Stromal cell of bone marrow (primary cell): ENCODE results near the gene GGCX.

Source experiments
- DNase-seq: peaks from one replicate; pipeline ENCODE4 v3.0.0-alpha.2; 2012; ENCODE audit warnings: low read depth

Gene GGCX

DNA sequence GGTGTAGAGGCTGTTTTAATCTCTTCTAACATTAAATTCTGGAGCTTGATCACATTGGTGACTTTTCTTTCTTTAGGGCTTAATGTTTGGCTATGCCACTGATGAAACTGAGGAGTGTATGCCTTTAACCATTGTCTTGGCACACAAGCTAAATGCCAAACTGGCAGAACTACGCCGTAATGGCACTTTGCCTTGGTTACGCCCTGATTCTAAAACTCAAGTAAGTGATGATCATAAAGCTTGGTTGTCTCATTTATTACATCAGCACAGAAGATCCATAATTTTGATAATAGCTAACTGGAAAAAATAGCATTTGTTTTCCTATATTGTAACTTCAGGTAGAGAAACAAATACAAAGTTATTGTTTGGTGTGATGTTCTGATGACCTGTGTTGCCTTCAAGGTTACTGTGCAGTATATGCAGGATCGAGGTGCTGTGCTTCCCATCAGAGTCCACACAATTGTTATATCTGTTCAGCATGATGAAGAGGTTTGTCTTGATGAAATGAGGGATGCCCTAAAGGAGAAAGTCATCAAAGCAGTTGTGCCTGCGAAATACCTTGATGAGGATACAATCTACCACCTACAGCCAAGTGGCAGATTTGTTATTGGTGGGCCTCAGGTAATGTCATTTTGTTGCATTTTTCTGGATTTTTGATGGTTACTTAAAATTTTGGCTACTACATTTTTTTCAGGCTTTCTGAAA is 19.4 kb downstream of the GGCX start:
- DNase-seq = no peak

DNA sequence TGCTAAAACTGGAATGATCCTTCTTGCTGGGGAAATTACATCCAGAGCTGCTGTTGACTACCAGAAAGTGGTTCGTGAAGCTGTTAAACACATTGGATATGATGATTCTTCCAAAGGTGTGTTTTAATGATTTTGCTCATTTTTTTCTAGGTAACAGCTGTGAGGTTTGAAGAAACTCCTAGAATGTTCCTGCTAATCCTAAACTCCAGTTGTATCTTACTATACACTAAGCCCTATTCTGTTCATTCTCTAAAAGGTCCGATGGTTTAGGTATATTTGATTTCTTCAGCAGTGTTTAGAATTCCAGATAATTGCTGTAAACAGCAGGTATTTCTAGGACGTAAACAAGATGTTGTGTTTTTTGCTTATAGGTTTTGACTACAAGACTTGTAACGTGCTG is 20.0 kb downstream of the GGCX start:
- DNase-seq = no peak

DNA sequence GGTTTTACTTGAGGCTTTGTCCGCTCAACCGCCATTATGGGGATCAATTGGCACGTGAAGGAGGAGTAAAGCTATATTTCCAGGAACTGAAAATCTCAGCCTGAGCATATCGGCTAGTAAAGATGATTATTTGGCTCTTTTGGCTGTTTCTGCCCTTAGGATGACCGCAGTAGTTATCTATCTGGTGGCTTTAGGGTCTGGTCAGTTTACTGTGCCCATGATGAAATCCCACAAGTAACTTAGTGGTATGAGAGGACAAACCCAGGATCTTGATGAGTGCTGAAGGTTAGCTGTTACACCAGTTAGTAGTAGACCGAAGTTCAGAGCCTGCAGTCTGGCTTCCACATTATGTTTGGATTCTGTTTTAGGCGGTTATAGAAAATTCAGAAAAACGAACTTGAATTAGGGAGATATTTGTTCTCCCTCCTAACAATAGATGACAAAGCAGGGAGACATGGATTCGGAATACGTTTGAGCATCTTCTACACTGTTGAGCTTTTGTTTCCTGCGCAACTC is 21.1 kb downstream of the GGCX start:
- DNase-seq = no peak

DNA sequence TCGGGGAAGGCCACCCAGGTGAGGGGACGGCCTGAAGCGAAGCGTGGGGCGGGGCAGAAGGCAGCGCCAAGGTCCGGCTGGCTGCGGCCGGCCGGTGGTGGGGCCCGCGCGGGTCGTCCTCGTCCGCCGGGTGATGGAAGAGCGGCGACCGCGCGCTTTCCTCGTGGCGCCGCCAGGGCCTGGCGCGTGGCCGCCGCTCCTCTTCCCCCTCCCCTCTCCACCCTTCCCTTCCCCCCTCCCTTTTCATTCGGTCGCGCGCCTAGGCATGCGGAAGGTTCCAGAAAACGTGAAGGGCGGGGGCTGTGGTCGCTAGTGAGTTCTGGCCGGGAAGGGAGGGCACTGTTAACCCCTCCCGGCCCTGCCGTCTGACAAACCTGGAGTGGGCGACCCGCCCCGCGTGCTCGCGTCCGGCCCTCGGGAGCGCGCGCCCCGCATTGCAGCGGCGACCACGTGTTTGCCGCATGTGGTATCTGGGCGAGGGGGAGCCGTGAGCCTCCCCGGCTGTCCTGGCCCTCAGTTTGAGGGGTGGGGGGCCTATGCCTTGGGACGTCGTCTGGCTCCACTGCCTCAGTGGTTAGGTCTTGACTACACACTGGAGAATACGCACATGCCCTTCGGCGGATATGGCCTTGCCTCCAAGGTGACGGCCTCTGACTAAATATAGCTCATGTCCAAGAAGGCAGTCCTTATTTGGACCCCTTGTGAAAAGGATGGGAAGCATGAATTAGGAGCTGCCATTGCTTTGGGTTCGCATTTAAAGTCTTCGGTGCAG is 21.7 kb downstream of the GGCX start:
- DNase-seq = peak; percentile 46

DNA sequence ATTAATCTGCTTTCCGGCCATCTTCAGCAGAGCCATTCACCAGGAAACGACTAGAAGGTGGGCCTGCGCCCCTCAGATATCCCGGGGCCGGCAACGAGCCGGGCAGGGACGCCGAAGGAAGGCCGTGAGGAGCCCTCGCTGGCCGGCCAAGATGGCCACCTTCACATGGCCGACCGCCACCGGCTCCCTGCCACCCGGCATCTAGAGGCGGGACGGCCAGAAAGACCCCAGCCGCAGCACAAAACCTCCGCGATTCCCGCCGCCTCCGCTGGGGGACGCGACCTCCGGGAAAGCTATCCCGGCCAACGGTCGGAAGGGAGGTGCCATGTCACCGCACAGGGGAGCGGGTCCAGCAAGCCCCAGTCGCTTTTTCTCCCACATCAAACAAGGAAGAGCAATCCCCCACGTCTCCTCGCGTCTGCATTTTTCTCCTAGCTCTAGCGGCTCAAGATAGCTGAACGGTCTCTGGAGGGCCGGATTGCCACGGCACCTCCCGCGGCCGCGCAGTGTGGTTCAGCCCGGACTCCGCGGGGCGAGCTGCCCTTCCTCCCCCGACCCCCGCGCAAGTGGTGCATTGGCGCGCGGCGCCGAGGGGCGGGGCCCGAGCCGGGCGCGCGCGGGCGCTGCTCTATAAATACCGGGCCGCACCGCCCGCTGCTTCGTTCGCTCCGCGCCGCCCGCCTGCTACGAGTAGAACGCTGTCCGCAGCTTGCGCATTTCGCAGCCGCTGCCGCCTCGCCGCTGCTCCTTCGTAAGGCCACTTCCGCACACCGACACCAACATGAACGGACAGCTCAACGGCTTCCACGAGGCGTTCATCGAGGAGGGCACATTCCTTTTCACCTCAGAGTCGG is 22.6 kb downstream of the GGCX start, which contains the start of gene MAT2A:
TSS of gene MAT2A (plus strand) at position 662 of the 854 bp plus-strand sequence. CDS start at position 782, 120 bp downstream.
- DNase-seq = peak; percentile 76

DNA sequence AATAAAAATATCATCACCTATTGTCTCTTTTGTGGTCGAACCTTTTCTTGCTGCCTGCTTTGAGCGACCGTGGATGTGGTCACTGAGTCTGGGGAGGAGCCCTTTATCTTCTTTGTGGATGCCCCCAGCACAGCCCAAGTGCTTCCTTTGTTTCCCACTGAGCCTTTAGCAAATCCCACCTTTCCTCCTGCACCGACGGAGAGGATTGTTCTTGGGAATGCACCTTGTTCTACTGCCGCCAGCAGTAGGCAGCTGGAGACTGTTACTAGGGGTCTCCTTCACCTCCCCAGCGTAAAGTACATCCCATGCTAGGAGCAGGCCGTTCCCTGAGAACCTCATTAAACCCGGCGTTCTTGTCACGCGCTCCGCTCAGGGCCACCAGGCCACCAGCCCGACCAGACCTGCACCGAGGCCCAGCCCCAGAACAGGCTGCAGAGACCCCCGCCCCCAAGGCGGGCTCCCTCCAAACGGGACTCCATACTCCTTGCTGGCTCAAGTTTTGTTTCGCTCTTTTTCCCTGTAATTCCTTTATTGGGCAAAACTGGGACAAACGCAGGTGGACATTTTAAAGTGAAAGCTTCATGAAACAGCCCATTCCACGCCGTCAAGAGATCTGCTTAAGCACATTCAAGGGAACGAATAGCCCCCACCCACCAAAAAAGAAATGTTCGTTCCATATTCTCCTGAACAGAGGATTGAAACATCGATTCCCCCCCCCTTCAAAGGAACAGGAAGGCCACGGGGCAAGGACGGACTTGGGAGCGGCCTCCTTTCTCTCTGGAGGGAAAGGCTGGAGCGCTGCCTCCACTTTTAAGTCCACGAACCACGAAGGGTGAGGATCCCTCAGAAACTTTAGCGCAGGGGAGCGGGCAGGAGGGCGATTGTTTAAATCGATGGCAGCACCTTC is 23.4 kb downstream of the GGCX start:
- no peak for DNase-seq

DNA sequence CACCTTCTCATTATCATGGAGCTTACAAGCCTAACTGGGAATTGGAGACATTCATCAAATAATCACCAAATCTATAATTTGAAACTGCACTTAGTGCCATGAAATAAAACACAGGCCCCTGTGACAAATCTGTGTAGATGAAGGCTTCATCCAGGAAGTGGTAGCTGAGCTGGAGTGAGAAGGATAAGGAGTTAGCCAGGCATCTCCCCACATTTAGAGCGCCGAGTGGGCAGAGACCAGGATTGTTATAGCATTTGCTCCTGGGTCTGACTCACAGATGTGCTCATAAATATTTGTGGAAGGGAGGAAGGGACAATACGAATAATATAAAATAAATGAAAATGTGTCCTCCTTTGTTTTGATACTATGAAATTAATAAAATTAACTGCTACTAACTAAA is 24.8 kb downstream of the GGCX start:
- DNase-seq = peak; percentile 68

DNA sequence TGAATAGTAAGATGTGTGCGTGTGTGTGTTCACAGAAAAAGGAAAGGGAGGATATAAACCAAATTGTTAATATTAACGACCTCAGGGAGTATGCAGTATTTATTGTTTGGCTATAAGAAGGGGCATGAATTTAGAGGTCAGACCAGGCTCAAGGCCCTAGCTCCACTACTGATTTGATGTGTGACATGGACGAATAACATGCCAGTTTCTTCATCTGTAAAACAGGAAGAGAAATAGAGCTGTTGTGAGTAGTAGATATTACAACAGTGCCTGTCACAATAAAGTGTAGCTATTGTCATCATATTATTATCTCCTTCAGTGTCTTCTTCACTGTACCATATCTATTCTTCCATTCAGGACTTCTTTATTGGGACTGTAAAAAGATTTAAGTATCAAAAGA is 26.4 kb downstream of the GGCX start:
- DNase-seq = no peak

DNA sequence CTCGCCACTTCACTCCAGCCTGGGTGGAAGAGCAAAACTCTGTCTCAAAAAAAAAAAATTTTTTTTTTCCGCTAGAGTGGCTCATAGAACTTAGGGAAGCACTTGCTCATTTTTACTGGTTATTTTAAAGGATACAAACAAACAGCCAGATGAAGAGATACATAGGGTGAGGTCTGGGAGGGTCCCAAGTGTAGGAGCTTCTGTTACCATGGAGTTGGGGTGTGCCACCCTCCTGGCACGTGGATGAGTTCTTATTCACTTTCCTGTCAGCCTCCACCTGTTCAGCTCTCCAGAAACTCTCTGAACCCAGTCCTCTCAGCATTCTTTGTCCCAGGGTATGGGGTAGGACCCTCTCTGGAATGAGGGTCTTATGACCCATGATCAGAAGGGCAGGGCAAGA is 27.2 kb downstream of the GGCX start:
- no peak for DNase-seq

DNA sequence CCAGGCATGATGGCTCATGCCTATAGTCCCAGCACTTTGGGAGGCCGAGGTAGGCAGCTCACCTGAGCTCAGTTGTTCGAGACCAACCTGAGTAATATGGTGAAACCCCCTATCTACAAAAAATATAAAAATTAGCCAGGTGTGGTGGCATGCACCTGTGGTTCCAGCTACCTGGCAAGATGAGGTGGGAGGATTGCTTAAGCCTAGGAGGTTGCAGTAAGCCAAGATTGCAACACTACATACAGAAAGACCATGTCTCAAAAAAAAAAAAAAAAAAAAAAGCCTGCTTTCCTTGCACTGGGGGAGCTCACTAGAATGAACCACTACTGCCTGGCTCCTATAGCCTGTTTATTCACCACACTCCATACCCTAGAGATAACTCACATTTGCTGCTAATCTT is 29.7 kb downstream of the GGCX start:
- DNase-seq = no peak

DNA sequence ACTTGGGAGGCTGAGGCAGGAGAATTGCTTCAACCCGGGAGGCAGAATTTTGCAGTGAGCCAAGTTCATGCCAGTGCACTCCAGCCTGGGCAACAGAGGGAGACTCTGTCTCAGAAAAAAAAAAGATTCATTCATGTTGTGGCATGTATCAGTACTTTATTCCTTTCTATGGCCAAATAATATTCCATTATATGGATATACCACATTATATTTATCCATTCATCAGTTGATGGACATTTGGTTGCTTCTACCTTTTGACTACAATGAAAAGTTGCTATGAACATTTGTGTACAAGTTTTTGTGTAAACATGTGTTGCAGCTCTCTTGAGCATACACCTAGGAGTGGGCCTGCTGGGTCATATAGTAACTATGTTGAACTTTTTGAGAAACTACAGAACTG is 31.5 kb downstream of the GGCX start:
- DNase-seq = no peak

DNA sequence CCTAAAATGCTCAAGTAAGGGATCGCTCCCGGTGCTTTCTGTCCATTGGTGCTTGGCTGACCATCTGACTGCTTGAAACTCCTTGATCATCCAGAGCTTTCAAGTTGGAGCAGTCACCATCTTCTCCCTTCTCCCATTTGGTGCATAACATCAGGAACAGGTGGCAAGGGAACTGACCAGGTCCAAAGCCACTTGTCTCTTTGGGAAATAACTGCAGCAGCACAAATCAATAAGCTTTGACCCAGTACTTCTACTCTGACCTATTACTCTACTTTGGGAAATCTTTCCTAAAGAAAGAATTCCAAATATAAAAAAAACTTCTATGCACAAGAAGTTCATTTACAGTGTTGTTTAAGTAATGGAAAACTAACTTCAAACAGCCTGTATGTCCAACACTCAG is 32.9 kb downstream of the GGCX start:
- no peak for DNase-seq

DNA sequence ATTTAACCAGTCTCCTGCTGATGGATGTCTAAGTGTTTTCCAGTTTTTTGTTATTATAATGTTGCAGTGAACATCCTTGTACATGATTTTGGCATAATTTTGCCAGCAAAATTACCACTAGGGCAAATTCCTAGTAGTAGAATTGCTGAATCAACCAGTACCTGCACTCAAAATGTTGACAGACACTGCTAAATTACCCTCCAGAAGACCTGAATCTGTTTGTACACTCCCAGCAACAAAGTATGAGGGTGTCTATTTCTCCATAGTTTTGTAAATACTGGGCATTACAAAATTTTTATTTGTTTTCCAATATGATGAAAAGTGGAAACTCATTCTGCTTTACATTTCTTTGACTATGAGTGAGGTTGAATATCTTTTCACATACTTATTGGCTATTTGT is 33.5 kb downstream of the GGCX start:
- no peak for DNase-seq

DNA sequence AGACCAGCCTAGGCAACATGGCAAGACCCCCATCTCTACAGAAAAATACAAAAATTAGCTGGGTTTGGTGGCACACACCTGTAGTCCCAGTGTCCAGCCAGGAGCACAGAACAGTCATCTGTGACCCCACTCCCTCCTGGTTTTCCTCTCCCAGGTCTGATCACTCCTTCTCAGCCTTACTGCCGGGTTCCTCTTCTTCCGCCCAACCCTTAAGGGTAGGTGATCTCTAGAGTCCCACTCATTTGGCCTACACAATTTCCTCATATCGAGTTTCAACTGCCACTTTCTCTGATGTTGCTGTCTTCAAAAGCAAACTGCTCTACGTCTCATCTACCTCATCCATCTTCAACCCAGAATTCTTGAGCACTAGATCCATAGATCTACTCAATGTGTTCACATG is 35.7 kb downstream of the GGCX start:
- DNase-seq = no peak

DNA sequence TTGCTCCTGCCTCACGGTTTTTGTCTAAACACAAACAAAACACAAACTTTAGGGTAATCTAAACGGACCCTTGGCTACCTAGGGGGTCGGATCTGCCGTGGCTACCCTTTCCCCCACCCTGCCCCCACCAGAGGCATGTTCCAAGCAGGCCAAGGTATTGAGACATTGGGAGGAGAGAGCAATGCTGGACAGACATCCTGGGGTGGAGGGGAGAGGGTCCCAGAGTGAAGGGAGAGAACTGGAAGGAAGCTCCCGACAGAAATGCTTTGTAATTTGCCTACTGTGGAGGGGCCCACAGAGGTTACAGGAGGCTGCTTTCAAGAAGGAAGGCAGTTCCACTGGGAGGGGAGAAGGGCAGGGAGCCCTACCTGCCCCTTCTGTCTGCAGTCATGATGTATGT is 36.3 kb downstream of the GGCX start:
- DNase-seq = no peak

DNA sequence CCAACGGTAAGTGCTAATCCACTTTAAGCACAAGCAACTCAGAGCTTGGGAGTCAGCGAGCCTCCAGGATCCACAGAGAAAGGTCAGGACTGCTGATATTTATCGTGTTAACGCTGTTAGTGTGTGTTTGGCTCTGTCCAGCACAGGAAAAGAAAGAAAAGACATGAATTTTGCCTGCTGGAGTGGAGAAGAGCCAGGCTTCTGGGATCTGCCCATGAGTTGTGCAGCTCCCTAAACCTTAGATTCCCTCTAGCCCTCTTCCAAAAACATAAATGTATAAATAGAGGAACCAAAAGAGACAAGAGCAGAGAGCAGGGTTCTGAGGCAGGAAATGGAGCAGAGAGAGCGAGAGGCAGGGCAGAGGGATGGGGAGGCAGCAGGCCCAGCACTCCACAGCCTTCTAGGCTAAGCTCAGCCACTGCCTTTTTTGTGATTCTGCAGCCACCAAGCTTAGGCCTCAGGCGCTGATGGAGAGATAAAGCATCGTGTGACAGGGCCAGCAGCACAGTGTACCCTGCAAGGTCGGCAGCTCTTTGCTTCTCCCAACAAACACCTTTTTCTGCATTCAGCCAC is 36.9 kb downstream of the GGCX start:
- peak; percentile 29 for DNase-seq

DNA sequence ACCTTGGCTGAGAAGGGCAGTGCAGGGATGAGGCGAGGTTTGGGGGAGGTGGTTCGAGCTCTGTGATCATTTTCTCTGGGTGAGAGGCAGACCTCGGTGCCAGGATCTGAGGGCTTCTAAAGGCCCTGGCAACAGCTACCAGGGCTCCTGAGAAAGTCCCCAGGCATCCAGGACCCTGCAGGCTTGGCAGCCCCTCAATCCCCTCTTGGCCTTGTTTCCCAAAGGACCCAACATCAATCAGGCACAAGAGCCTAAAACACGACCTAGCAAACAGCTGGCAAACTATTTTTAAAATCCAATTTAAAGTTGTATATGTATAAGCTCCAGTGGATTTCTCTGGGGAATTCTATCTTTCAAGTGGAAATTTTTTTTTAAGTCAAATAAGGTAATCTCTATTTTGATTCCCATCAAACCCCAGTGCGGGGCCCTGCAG is 37.4 kb downstream of the GGCX start:
- DNase-seq = no peak

DNA sequence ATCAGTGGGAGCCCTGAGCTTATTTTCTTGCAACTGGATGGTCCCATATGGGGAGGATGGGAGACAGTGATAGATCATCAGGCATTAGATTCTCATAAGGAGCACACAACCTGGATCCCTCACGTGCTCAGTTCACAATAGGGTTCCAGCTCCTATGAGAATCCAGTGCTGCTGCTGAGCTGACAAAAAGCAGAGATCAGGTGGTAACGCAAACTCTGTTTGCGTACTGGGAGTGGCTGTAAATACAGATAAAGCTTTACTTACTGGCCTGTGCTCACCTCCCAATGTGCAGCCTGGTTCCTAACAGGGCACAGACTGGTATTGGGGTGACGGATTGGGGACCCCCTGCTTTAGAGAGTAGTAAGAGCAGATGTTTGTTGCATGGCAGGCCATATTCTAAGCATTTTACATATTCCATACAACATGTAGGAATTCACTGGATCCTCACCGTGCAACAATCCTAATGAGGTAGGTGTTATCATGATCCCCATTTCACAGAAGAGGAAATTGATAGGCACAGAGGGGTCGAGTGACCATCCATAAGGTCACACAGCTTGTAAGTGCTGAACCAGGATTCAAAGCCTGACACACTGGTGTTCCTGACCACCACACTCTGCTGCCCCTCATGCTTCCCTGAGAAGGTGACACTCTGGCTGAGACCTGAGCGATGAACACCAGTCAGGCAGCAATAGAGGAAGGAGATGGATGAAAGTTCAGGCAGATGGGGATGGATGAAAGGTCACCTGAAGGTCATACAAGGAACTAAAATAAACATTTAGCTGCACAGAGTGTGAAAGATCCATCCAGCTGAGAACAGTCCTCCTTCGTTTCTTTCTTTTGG is 38.0 kb downstream of the GGCX start:
- no peak for DNase-seq

DNA sequence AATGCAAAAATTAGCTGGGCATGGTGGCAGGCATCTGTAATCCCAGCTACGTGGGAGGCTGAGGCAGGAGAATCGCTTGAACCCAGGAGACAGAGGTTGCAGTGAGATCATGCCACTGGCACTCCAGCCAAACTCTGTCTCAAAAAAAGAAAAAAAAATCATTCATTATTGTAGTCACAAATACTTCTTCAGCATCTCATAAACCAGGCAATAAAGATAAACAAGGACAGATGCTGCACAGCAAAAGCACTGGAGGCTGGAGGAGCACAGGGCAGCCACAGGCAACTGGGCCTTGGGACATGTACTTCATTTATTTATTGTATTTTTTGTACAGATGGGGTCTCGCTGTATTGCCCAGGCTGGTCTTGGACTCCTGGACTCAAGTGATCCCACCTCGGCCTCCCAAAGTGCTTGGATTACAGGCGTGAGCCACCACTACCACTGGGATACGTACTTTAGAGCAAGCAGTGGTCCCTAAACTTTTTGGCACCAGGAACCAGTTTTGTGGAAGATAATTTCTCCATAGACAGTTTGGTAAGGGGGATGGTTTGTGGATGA is 39.1 kb downstream of the GGCX start:
- no peak for DNase-seq
